ENCODE data around the gene LRRC30.
"Not testable (repeated sequence)": the region's sequence is repeated elsewhere in the genome, so short reads cannot be mapped to it uniquely, and the experiment has no call there.

Gene LRRC30

GRCh38 chr18:7201096-7201495 lies 29.8 kb upstream of the LRRC30 start:
- no peak overlapping the region for H2AK5ac ChIP-seq (ENCODE audit: low read length, severe bottlenecking)
- 72% methylated on average over 4 of the region's 4 CpGs for whole genome bisulfite sequencing
- no peak overlapping the region for H3K14ac ChIP-seq (ENCODE audit: low read length in 2 of 2)
- no peaks in the 10 kb centered on the region for H3K4me1 ChIP-seq (ENCODE audit: control insufficient read depth, insufficient read depth, low read depth, low read length)
- no peak overlapping the region for H2BK15ac ChIP-seq (ENCODE audit: low read depth, poor library complexity, severe bottlenecking)
- peaks cover 0 to 10% of the 10 kb centered on the region in 2 experiments for H3K27me3 ChIP-seq (ENCODE audit: control insufficient read depth in 1 of 2, insufficient read depth in 1 of 2, low read length in 2 of 2)
- H3K4me3 ChIP-seq (ENCODE audit: insufficient read depth in 1 of 2, low read depth in 1 of 2, low read length in 2 of 2): no peak overlapping the region
- H3K79me1 ChIP-seq (replicated peaks; ENCODE audit: low read length, poor library complexity, severe bottlenecking): no peaks in the 10 kb centered on the region
- no peak overlapping the region for H3K23ac ChIP-seq (ENCODE audit: low read length in 2 of 2)
- H4K91ac ChIP-seq (ENCODE audit: low read length): no peak overlapping the region
- no peak for DNase-seq
- H3K9me3 ChIP-seq (ENCODE audit: control insufficient read depth, low read length): no peaks in the 10 kb centered on the region
- no peak overlapping the region for H3K18ac ChIP-seq (ENCODE audit: low read depth in 1 of 2, low read length in 2 of 2)
- no peak overlapping the region for H2AFZ ChIP-seq (ENCODE audit: low read depth, low read length)
- H3K4ac ChIP-seq (ENCODE audit: low read depth in 1 of 2, low read length in 2 of 2): no peak overlapping the region
- H2BK12ac ChIP-seq (ENCODE audit: low read length in 2 of 2): no peak overlapping the region
- no peak overlapping the region for H2BK120ac ChIP-seq (ENCODE audit: low read depth, low read length)
- no peaks in the 10 kb centered on the region for H3K36me3 ChIP-seq (ENCODE audit: control insufficient read depth in 1 of 2, insufficient read depth in 2 of 2, low read depth in 1 of 2, low read length in 2 of 2)
- no peak overlapping the region for H3K9ac ChIP-seq (ENCODE audit: low read length)
- H3K27ac ChIP-seq (ENCODE audit: low read length, poor library complexity, severe bottlenecking): no peak overlapping the region
- no peak overlapping the region for H3K4me2 ChIP-seq (ENCODE audit: low read length, poor library complexity, severe bottlenecking)
- H2BK5ac ChIP-seq (ENCODE audit: low read depth, low read length, poor library complexity, severe bottlenecking): no peak overlapping the region
- H4K8ac ChIP-seq (ENCODE audit: low read length): no peak overlapping the region

- Histone ChIP-seq H3K27ac (ENCODE audit: low read length, poor library complexity, severe bottlenecking) (no peak overlapping the region), H3K4me3 (ENCODE audit: insufficient read depth in 1 of 2, low read depth in 1 of 2, low read length in 2 of 2) (no peak overlapping the region), H4K8ac (ENCODE audit: low read length) (no peak overlapping the region), H3K9ac (ENCODE audit: low read length) (no peak overlapping the region), H3K36me3 (ENCODE audit: control insufficient read depth in 1 of 2, insufficient read depth in 2 of 2, low read depth in 1 of 2, low read length in 2 of 2) (no peaks in the 10 kb centered on the region), H2AK5ac (ENCODE audit: low read length, severe bottlenecking) (no peak overlapping the region), H3K14ac (ENCODE audit: low read length in 2 of 2) (no peak overlapping the region), H2AFZ (ENCODE audit: low read depth, low read length) (no peak overlapping the region), H4K91ac (ENCODE audit: low read length) (no peak overlapping the region), H3K4ac (ENCODE audit: low read depth in 1 of 2, low read length in 2 of 2) (no peak overlapping the region), H3K9me3 (ENCODE audit: control insufficient read depth, low read length) (no peaks in the 10 kb centered on the region), H3K4me1 (ENCODE audit: control insufficient read depth, insufficient read depth, low read depth, low read length) (no peaks in the 10 kb centered on the region), H3K4me2 (ENCODE audit: low read length, poor library complexity, severe bottlenecking) (no peak overlapping the region), H2BK120ac (ENCODE audit: low read depth, low read length) (no peak overlapping the region), H3K18ac (ENCODE audit: low read depth in 1 of 2, low read length in 2 of 2) (no peak overlapping the region), H3K23ac (ENCODE audit: low read length in 2 of 2) (no peak overlapping the region), H2BK5ac (ENCODE audit: low read depth, low read length, poor library complexity, severe bottlenecking) (no peak overlapping the region), H3K79me1 (replicated peaks; ENCODE audit: low read length, poor library complexity, severe bottlenecking) (no peaks in the 10 kb centered on the region), H2BK15ac (ENCODE audit: low read depth, poor library complexity, severe bottlenecking) (no peak overlapping the region), H3K27me3 (ENCODE audit: control insufficient read depth in 1 of 2, insufficient read depth in 1 of 2, low read length in 2 of 2) (peaks cover 0 to 15% of the 10 kb centered on the region in 2 experiments), H2BK12ac (ENCODE audit: low read length in 2 of 2) (no peak overlapping the region)
- 94% methylated on average over 9 of the region's 9 CpGs for WGBS
- no peak for DNase-seq
These were observed 28.7 kb upstream of the LRRC30 start for GRCh38 chr18:7202169-7202568.

GRCh38 chr18:7203601-7204000 lies 27.3 kb upstream of the LRRC30 start:
- H2BK15ac ChIP-seq (ENCODE audit: low read depth, poor library complexity, severe bottlenecking); H3K4me1 ChIP-seq (ENCODE audit: control insufficient read depth, insufficient read depth, low read depth, low read length); H4K8ac ChIP-seq (ENCODE audit: low read length); H3K27ac ChIP-seq (ENCODE audit: low read length, poor library complexity, severe bottlenecking); H2BK120ac ChIP-seq (ENCODE audit: low read depth, low read length); H4K91ac ChIP-seq (ENCODE audit: low read length); H3K36me3 ChIP-seq (ENCODE audit: control insufficient read depth in 1 of 2, insufficient read depth in 2 of 2, low read depth in 1 of 2, low read length in 2 of 2); H3K18ac ChIP-seq (ENCODE audit: low read depth in 1 of 2, low read length in 2 of 2); DNase-seq; H2BK5ac ChIP-seq (ENCODE audit: low read depth, low read length, poor library complexity, severe bottlenecking); H3K23ac ChIP-seq (ENCODE audit: low read length in 2 of 2); H3K9me3 ChIP-seq (ENCODE audit: control insufficient read depth, low read length); H3K14ac ChIP-seq (ENCODE audit: low read length in 2 of 2); H2AK5ac ChIP-seq (ENCODE audit: low read length, severe bottlenecking); H3K4me2 ChIP-seq (ENCODE audit: low read length, poor library complexity, severe bottlenecking); H3K4me3 ChIP-seq (ENCODE audit: insufficient read depth in 1 of 2, low read depth in 1 of 2, low read length in 2 of 2); H2AFZ ChIP-seq (ENCODE audit: low read depth, low read length); H3K9ac ChIP-seq (ENCODE audit: low read length); H3K4ac ChIP-seq (ENCODE audit: low read depth in 1 of 2, low read length in 2 of 2); H3K79me1 ChIP-seq (replicated peaks; ENCODE audit: low read length, poor library complexity, severe bottlenecking); H2BK12ac ChIP-seq (ENCODE audit: low read length in 2 of 2): not testable (repeated sequence)
- H3K27me3 ChIP-seq (ENCODE audit: control insufficient read depth in 1 of 2, insufficient read depth in 1 of 2, low read length in 2 of 2): peaks cover 0 to 15% of the 10 kb centered on the region in 2 experiments
- WGBS: 97% methylated on average over 17 of the region's 29 CpGs

GRCh38 chr18:7205346-7205745 lies 25.5 kb upstream of the LRRC30 start:
- Histone ChIP-seq H3K27me3 (ENCODE audit: control insufficient read depth in 1 of 2, insufficient read depth in 1 of 2, low read length in 2 of 2) (peaks cover 0 to 15% of the 10 kb centered on the region in 2 experiments), H3K27ac (ENCODE audit: low read length, poor library complexity, severe bottlenecking) (no peak overlapping the region), H4K8ac (ENCODE audit: low read length) (no peak overlapping the region), H3K4ac (ENCODE audit: low read depth in 1 of 2, low read length in 2 of 2) (no peak overlapping the region), H2BK15ac (ENCODE audit: low read depth, poor library complexity, severe bottlenecking) (no peak overlapping the region), H4K91ac (ENCODE audit: low read length) (no peak overlapping the region), H2AFZ (ENCODE audit: low read depth, low read length) (no peak overlapping the region), H2BK12ac (ENCODE audit: low read length in 2 of 2) (no peak overlapping the region), H3K23ac (ENCODE audit: low read length in 2 of 2) (no peak overlapping the region), H3K9ac (ENCODE audit: low read length) (peak overlapping the region; percentile 48), H3K18ac (ENCODE audit: low read depth in 1 of 2, low read length in 2 of 2) (no peak overlapping the region), H3K9me3 (ENCODE audit: control insufficient read depth, low read length) (no peaks in the 10 kb centered on the region), H3K14ac (ENCODE audit: low read length in 2 of 2) (no peak overlapping the region), H2AK5ac (ENCODE audit: low read length, severe bottlenecking) (no peak overlapping the region), H2BK5ac (ENCODE audit: low read depth, low read length, poor library complexity, severe bottlenecking) (no peak overlapping the region), H3K4me1 (ENCODE audit: control insufficient read depth, insufficient read depth, low read depth, low read length) (no peaks in the 10 kb centered on the region), H3K4me2 (ENCODE audit: low read length, poor library complexity, severe bottlenecking) (no peak overlapping the region), H3K36me3 (ENCODE audit: control insufficient read depth in 1 of 2, insufficient read depth in 2 of 2, low read depth in 1 of 2, low read length in 2 of 2) (no peaks in the 10 kb centered on the region), H3K79me1 (replicated peaks; ENCODE audit: low read length, poor library complexity, severe bottlenecking) (no peaks in the 10 kb centered on the region), H2BK120ac (ENCODE audit: low read depth, low read length) (no peak overlapping the region), H3K4me3 (ENCODE audit: insufficient read depth in 1 of 2, low read depth in 1 of 2, low read length in 2 of 2) (no peak overlapping the region)
- DNase-seq: no peak

Data from mesenchymal stem cell (in vitro differentiated cells and primary cell).